Uterus (tissue), 4 donors: ENCODE measurements around the gene NIPAL1. TPM values are rescaled to one million over a fixed set of nuclear protein-coding genes. Genes with fewer than 3 reads are reported as not detected.

Experiments used
- DNase-seq, 2 donors: peaks; one replicate each; pipeline ENCODE4 v3.0.0-alpha.2; 2019 to 2020
- H3K27ac ChIP-seq, 2 donors: fragments of 200-600 bp; sonication (generic); 1 replicate in 1 of 2; 2 replicates in 1 of 2; pipeline ENCODE4 v1.5.1; 2016 to 2018
- H3K27me3 ChIP-seq, 2 donors: fragments of 200-600 bp; sonication (generic); one replicate each; pipeline ENCODE4 v1.5.1; 2018 to 2019; ENCODE audit warnings: control low read depth in 1 of 2
- H3K36me3 ChIP-seq, 2 donors: fragments of 200-600 bp; sonication (generic); one replicate each; pipeline ENCODE4 v1.5.1; 2019; ENCODE audit warnings: control low read depth in 1 of 2
- H3K4me1 ChIP-seq, 2 donors: fragments of 200-600 bp; sonication (generic); one replicate each; pipeline ENCODE4 v1.5.1; 2018 to 2019; ENCODE audit warnings: control low read depth in 1 of 2
- H3K4me3 ChIP-seq, 2 donors: fragments of 200-600 bp; sonication (generic); 1 replicate in 1 of 2; 2 replicates in 1 of 2; pipeline ENCODE4 v1.5.1; 2018 to 2019; ENCODE audit warnings: mild to moderate bottlenecking in 1 of 2
- H3K9me3 ChIP-seq, 2 donors: fragments of 200-600 bp; sonication (generic); one replicate each; pipeline ENCODE4 v1.5.1; 2019; ENCODE audit warnings: control low read depth in 1 of 2
- CTCF ChIP-seq, 4 experiments: fragments of 200-600 bp in 2 of 4; fragments of 450-650 bp in 2 of 4; sonication (generic) in 2 of 4; IDR thresholded peaks; one replicate each; pipeline ENCODE4 v1.5.1; 2016 to 2019; ENCODE audit warnings: antibody characterized with exemption in 4 of 4, mild to moderate bottlenecking in 2 of 4, moderate library complexity in 1 of 4
- POLR2A ChIP-seq, 2 donors: fragments of 450-650 bp; IDR thresholded peaks; one replicate each; pipeline ENCODE4 v1.6.1; 2016; ENCODE audit warnings: antibody characterized with exemption in 2 of 2, mild to moderate bottlenecking in 1 of 2, moderate library complexity in 1 of 2
- intact Hi-C: fragments of 100-400 bp; cut with DNase I; formaldehyde crosslinking; loops from one replicate; pipeline ENCODE4 v1.15.1; 2023; ENCODE audit warnings: low total_unique reads
- total RNA-seq, 4 donors: library from RNA; depleted of rRNA in 3 of 4; stranded (reverse); fragments of >200 nt in 3 of 4; gene quantifications; one replicate each; pipeline versions ENCODE4 v1.1.0 to v1.2.4, GENCODE V29; 2014 to 2023
- donor health status: DM: yes; HTN: yes; CAD: no.

Gene NIPAL1
- total RNA-seq, 4 donors from 2014 or later: 0.55 to 1.2 TPM; not detected in 2

GRCh38 chr4:48017108-48017571 is 568 bp downstream of the NIPAL1 start:
- Histone ChIP-seq H3K4me3 (peak overlapping the region; percentile 17 to 46), H3K27ac (no peak overlapping the region), H3K36me3 (no peaks in the 10 kb centered on the region), H3K9me3 (no peaks in the 10 kb centered on the region), H3K4me1 (peaks cover 0 to 3% of the 10 kb centered on the region in 2 donors), H3K27me3 (no peaks in the 10 kb centered on the region)
- intact Hi-C loops: no loop called here
- TF ChIP-seq CTCF (IDR thresholded peaks at IDR 0.05) (no peak), POLR2A (IDR thresholded peaks at IDR 0.05) (no peak)
- peak; percentile 25 to 30 for DNase-seq

DNA sequence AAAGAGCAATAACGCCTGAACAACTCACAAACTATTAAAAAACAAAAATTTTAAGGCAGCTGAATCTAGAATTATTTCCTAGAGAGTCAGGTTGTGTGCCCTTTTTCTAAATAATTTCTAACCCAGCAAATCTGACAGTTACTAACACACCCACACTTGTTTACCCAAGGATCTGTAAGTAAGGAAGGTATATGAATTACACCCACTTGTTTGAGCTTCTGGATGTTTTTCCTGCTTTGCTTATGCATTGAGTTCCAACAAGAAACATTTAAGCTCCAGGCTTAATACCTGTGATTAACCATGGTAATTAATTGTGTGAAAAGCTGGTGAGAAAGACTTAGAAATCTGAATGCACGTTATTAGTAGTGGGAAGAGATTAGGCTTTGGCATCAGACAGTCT is 1.5 kb downstream of the NIPAL1 start:
- no peak for DNase-seq
- Histone ChIP-seq H3K9me3 (no peaks in the 10 kb centered on the region), H3K27ac (no peak overlapping the region), H3K4me1 (peaks cover 0 to 3% of the 10 kb centered on the region in 2 donors), H3K36me3 (no peaks in the 10 kb centered on the region), H3K27me3 (no peaks in the 10 kb centered on the region), H3K4me3 (no peak overlapping the region)
- intact Hi-C loops: no loop called here
- TF ChIP-seq POLR2A (IDR thresholded peaks at IDR 0.05) (no peak), CTCF (IDR thresholded peaks at IDR 0.05) (no peak)

DNA sequence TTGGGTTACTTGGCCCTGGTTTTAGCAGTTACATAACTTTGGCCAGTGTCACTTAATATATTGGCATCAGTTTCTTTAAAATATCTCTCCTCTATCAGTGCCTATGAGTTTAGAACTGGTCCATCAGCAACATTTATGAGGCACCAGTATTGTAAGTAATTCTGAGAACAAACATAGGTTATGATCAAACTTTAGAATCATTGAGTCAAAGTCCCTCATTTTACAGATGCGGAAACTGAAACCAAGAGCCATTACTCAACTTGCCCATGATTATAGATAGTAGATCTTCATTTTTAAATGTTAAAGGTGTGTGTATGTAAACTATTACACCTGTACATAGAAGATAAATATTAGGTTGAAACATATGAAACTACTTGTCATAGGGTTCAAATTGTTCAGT is 4.5 kb downstream of the NIPAL1 start:
- peaks cover 0 to 3% of the 10 kb centered on the region in 2 donors for H3K4me1 ChIP-seq
- no peaks in the 10 kb centered on the region for H3K27me3 ChIP-seq
- no peaks in the 10 kb centered on the region for H3K9me3 ChIP-seq
- H3K4me3 ChIP-seq: no peak overlapping the region
- no peak overlapping the region for H3K27ac ChIP-seq
- no peak for DNase-seq
- intact Hi-C loops: no loop called here
- no peaks in the 10 kb centered on the region for H3K36me3 ChIP-seq
- TF ChIP-seq POLR2A (IDR thresholded peaks at IDR 0.05): no peak
- TF ChIP-seq CTCF (IDR thresholded peaks at IDR 0.05): no peak

DNA sequence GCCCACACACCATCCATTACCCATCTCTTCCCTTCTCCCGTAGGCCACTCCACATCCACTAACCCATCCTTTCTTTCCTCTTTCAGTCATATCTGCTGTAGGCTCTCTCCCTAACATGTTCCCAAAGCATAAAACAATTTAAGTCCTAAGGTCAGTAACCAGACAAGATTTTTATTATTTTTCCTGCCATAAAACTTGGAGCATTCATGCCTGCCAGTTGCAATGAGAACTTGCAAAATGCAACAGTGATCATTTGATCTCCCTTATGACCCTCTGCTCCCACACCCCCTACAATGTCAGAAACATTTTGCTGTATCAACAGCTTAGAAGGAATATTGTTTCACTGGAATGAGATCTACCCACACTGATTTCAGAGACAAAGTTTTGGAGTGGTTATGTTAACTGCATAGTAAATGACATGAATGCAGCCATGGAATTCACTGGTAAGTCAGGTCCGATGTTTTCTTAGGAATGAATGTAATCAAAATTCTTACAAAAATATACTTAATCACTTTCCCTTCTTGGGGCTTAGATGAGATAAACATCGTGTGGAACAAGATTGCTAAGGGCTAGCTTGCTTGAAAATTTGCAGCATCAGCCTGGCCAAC is 5.7 kb downstream of the NIPAL1 start:
- Histone ChIP-seq H3K27me3 (no peaks in the 10 kb centered on the region), H3K27ac (no peak overlapping the region), H3K36me3 (no peaks in the 10 kb centered on the region), H3K4me1 (peaks cover 0 to under 1% of the 10 kb centered on the region in 2 donors), H3K4me3 (no peak overlapping the region), H3K9me3 (no peaks in the 10 kb centered on the region)
- TF ChIP-seq POLR2A (IDR thresholded peaks at IDR 0.05): no peak
- TF ChIP-seq CTCF (IDR thresholded peaks at IDR 0.05): no peak
- DNase-seq: no peak
- intact Hi-C loops: no loop called here

- no peaks in the 10 kb centered on the region for H3K4me1 ChIP-seq
- TF ChIP-seq POLR2A (IDR thresholded peaks at IDR 0.05) (no peak), CTCF (IDR thresholded peaks at IDR 0.05) (no peak)
- no peak for DNase-seq
- H3K27ac ChIP-seq: no peak overlapping the region
- no peaks in the 10 kb centered on the region for H3K9me3 ChIP-seq
- H3K36me3 ChIP-seq: no peaks in the 10 kb centered on the region
- intact Hi-C loops: no loop called here
- no peak overlapping the region for H3K4me3 ChIP-seq
- H3K27me3 ChIP-seq: no peaks in the 10 kb centered on the region
Measured at GRCh38 chr4:48024522-48024921, 8.0 kb downstream of the NIPAL1 start.
